ENCODE measurements around the gene PARVA. TPM values are rescaled to one million over a fixed set of nuclear protein-coding genes. Genes with fewer than 3 reads are reported as not detected.

PARVA gene
- total RNA-seq, 2 experiments from 2014 or later: not detected

DNA sequence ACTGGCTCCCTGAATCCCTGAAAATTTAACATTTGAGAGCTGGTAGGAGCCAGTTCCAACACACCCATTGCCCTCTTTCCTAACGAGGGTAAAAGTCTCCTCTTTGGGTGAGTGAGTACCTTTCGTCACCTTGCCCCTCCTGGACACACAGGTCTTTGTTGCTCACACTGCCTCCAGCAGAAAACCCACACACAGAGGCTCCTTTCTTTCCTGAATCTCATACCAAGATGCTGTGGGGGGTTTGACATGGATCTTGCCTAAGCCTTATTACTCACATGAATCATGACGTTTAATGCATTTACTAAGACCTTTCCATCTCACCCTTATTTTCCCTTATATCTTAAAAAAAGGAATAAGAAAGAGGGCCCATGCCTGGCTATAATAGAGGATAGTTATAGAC lies 53.0 kb downstream of the PARVA start:
- no peak for DNase-seq (ENCODE audit: low spot score)
- no peak overlapping the region for H3K4me2 ChIP-seq (ENCODE audit: low read length)
- no peaks in the 10 kb centered on the region for H3K9me3 ChIP-seq (ENCODE audit: low read length)
- H3K9me2 ChIP-seq (ENCODE audit: insufficient read depth, low read length): no peaks in the 10 kb centered on the region
- no TSS peak for BruUV-seq (replicated peaks)
- no peak overlapping the region for H2AFZ ChIP-seq (ENCODE audit: low read length)
- CTCF ChIA-PET (ENCODE audit: unreplicated experiment): no interaction called here
- H3K4me1 ChIP-seq (ENCODE audit: insufficient read depth, low read length, poor library complexity, severe bottlenecking): no peaks in the 10 kb centered on the region
- no peaks in the 10 kb centered on the region for H4K20me1 ChIP-seq (ENCODE audit: insufficient read depth, low read length)
- intact Hi-C loops (cut with micrococcal nuclease; ENCODE audit: unreplicated experiment): no loop called here
- no peaks in the 10 kb centered on the region for H3K36me3 ChIP-seq (ENCODE audit: insufficient read depth, low read length)
- H3K4me3 ChIP-seq (ENCODE audit: low read depth, low read length, poor library complexity, severe bottlenecking): no peak overlapping the region
- no peak overlapping the region for H3K27ac ChIP-seq (ENCODE audit: low read depth, low read length, poor library complexity, severe bottlenecking)
- TF ChIP-seq, protein P1, sequence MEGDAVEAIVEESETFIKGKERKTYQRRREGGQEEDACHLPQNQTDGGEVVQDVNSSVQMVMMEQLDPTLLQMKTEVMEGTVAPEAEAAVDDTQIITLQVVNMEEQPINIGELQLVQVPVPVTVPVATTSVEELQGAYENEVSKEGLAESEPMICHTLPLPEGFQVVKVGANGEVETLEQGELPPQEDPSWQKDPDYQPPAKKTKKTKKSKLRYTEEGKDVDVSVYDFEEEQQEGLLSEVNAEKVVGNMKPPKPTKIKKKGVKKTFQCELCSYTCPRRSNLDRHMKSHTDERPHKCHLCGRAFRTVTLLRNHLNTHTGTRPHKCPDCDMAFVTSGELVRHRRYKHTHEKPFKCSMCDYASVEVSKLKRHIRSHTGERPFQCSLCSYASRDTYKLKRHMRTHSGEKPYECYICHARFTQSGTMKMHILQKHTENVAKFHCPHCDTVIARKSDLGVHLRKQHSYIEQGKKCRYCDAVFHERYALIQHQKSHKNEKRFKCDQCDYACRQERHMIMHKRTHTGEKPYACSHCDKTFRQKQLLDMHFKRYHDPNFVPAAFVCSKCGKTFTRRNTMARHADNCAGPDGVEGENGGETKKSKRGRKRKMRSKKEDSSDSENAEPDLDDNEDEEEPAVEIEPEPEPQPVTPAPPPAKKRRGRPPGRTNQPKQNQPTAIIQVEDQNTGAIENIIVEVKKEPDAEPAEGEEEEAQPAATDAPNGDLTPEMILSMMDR (conservative IDR thresholded peaks at IDR 0.05; ENCODE audit: low read length): no peak
- no peak for TF ChIP-seq EZH2phosphoT487 (IDR thresholded peaks at IDR 0.05; ENCODE audit: borderline replicate concordance, low read depth, low read length)
- H3K79me2 ChIP-seq (ENCODE audit: insufficient read depth, low read depth, low read length): no peaks in the 10 kb centered on the region
- POLR2A ChIA-PET: interaction anchor here (0.7 kb wide), 1 partner anchor 8 kb away, joined by 3 read pairs; no protein-coding TSS in a partner anchor

DNA sequence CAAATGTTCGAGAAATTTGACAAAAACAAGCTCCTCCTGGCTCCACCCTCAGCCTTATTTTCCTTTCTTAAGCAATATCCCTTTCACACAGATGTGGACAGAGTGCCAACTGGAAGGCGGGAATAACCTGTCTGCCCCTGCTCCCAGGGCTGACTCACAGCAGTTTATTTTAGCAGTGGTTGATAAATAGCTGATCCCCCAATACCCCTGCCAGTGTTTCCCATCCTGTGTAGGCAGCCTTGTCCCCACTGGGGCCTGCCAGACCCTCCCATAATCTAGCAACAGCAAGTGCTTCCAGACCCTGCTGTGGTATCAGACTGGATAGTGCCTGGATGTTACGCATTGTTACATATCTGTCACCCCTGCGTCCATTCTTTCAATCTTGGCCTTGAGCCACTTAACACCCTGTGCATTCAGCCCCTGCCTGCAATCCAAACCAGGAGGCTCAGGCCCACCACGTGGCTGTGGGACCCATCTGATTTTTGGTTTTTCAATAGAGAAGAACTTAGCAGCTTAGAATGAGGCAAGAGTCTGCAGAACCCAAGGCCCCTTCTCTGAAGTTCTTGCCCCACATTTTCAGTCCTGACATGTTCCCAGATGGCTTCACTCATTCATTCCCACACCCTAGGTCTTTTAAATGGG lies 53.7 kb downstream of the PARVA start:
- Histone ChIP-seq H3K9me3 (ENCODE audit: low read length) (no peaks in the 10 kb centered on the region), H3K9me2 (ENCODE audit: insufficient read depth, low read length) (no peaks in the 10 kb centered on the region), H3K27ac (ENCODE audit: low read depth, low read length, poor library complexity, severe bottlenecking) (no peak overlapping the region), H4K20me1 (ENCODE audit: insufficient read depth, low read length) (no peaks in the 10 kb centered on the region), H2AFZ (ENCODE audit: low read length) (no peak overlapping the region), H3K79me2 (ENCODE audit: insufficient read depth, low read depth, low read length) (no peaks in the 10 kb centered on the region), H3K36me3 (ENCODE audit: insufficient read depth, low read length) (no peaks in the 10 kb centered on the region), H3K4me3 (ENCODE audit: low read depth, low read length, poor library complexity, severe bottlenecking) (no peak overlapping the region), H3K4me1 (ENCODE audit: insufficient read depth, low read length, poor library complexity, severe bottlenecking) (no peaks in the 10 kb centered on the region), H3K4me2 (ENCODE audit: low read length) (no peak overlapping the region)
- DNase-seq (ENCODE audit: low spot score): no peak
- CTCF ChIA-PET (ENCODE audit: unreplicated experiment): no interaction called here
- intact Hi-C loops (cut with micrococcal nuclease; ENCODE audit: unreplicated experiment): no loop called here
- no TSS peak for BruUV-seq (replicated peaks)
- TF ChIP-seq, protein P1 (conservative IDR thresholded peaks at IDR 0.05; ENCODE audit: low read length): no peak
- no peak for TF ChIP-seq EZH2phosphoT487 (IDR thresholded peaks at IDR 0.05; ENCODE audit: borderline replicate concordance, low read depth, low read length)
- POLR2A ChIA-PET: interaction anchor here (0.7 kb wide), 1 partner anchor 9 kb away, joined by 3 read pairs; no protein-coding TSS in a partner anchor

DNA sequence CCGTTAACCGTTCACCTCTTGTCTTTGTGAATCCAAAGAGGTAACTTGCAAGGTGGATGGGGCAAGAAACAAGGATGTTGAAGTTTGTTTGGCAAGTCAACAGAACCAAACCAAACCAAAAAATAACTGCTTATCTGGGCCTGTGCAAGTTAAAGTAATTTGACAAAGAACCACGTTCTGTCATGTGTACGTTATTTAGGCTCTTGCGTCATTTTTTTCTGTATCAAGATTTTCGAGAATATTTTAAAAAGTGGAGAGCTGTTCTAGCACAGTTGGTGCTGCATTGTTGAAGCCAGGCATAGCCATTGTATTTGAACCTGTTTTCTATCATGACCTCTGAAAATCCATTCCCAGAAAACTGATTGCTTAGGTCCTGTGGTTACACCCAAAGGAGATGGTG lies 55.1 kb downstream of the PARVA start:
- Histone ChIP-seq H3K27ac (ENCODE audit: low read depth, low read length, poor library complexity, severe bottlenecking) (no peak overlapping the region), H3K4me3 (ENCODE audit: low read depth, low read length, poor library complexity, severe bottlenecking) (no peak overlapping the region), H3K9me3 (ENCODE audit: low read length) (no peaks in the 10 kb centered on the region), H3K36me3 (ENCODE audit: insufficient read depth, low read length) (no peaks in the 10 kb centered on the region), H3K79me2 (ENCODE audit: insufficient read depth, low read depth, low read length) (no peaks in the 10 kb centered on the region), H4K20me1 (ENCODE audit: insufficient read depth, low read length) (no peaks in the 10 kb centered on the region), H3K9me2 (ENCODE audit: insufficient read depth, low read length) (no peaks in the 10 kb centered on the region), H3K4me1 (ENCODE audit: insufficient read depth, low read length, poor library complexity, severe bottlenecking) (no peaks in the 10 kb centered on the region), H3K4me2 (ENCODE audit: low read length) (no peak overlapping the region), H2AFZ (ENCODE audit: low read length) (no peak overlapping the region)
- no peak for DNase-seq (ENCODE audit: low spot score)
- ChIA-PET CTCF (ENCODE audit: unreplicated experiment) (no interaction called here), POLR2A (no interaction called here)
- intact Hi-C loops (cut with micrococcal nuclease; ENCODE audit: unreplicated experiment): no loop called here
- TF ChIP-seq, protein P1 (conservative IDR thresholded peaks at IDR 0.05; ENCODE audit: low read length): no peak
- no TSS peak for BruUV-seq (replicated peaks)
